Skeletal muscle satellite cell (primary cell): ENCODE results near the gene TERF2IP. TPM values are rescaled to one million over a fixed set of nuclear protein-coding genes. Genes with fewer than 3 reads are reported as not detected.

ENCODE experiments used
- H3K27me3 ChIP-seq: 2 replicates; pipeline ENCODE4 v1.7.0; 2013; ENCODE audit warnings: low read length; ENCODE audit not compliant: control insufficient read depth, insufficient read depth
- H3K36me3 ChIP-seq: 2 replicates; pipeline ENCODE4 v1.7.0; 2013; ENCODE audit warnings: mild to moderate bottlenecking, control low read depth, low read length; ENCODE audit not compliant: insufficient read depth
- H3K4me1 ChIP-seq: 2 replicates; pipeline ENCODE4 v1.7.0; 2013; ENCODE audit warnings: low read length; ENCODE audit not compliant: control insufficient read depth, insufficient read depth
- H3K4me2 ChIP-seq: 2 replicates; pipeline ENCODE4 v1.7.0; 2013; ENCODE audit warnings: mild to moderate bottlenecking, low read length
- H3K4me3 ChIP-seq: 2 replicates; pipeline ENCODE4 v1.7.0; 2013; ENCODE audit warnings: low read length
- H3K9ac ChIP-seq: 2 replicates; pipeline ENCODE4 v1.7.0; 2013; ENCODE audit warnings: mild to moderate bottlenecking, low read depth, low read length, moderate library complexity
- H3K9me3 ChIP-seq: replicated peaks from 2 replicates; pipeline ENCODE4 v1.7.0; 2013; ENCODE audit warnings: mild to moderate bottlenecking, control low read depth, low read length
- small RNA-seq: library from RNA; depleted of rRNA; stranded (forward); fragments of <200 nt; gene quantifications from one replicate; pipeline ENCODE3, GENCODE V24; 2012

TERF2IP gene

GRCh38 chr16:75687361-75687760 lies 39.8 kb downstream of the TERF2IP start:
- Histone ChIP-seq H3K4me3 (no peak overlapping the region), H3K27me3 (no peaks in the 10 kb centered on the region), H3K36me3 (no peaks in the 10 kb centered on the region), H3K9ac (no peak overlapping the region), H3K9me3 (no peaks in the 10 kb centered on the region), H3K4me1 (no peaks in the 10 kb centered on the region), H3K4me2 (no peak overlapping the region)

- no peak overlapping the region for H3K4me3 ChIP-seq
- no peaks in the 10 kb centered on the region for H3K27me3 ChIP-seq
- H3K9ac ChIP-seq = no peak overlapping the region
- H3K4me2 ChIP-seq = no peak overlapping the region
- no peaks in the 10 kb centered on the region for H3K36me3 ChIP-seq
- no peaks in the 10 kb centered on the region for H3K4me1 ChIP-seq
- H3K9me3 ChIP-seq = no peaks in the 10 kb centered on the region
Observed at GRCh38 chr16:75695708-75696107, 48.1 kb downstream of the TERF2IP start.

GRCh38 chr16:75697571-75697970 lies 50.0 kb downstream of the TERF2IP start:
- Histone ChIP-seq H3K4me3 (no peak overlapping the region), H3K4me2 (no peak overlapping the region), H3K9ac (no peak overlapping the region), H3K36me3 (no peaks in the 10 kb centered on the region), H3K4me1 (no peaks in the 10 kb centered on the region), H3K27me3 (no peaks in the 10 kb centered on the region), H3K9me3 (no peaks in the 10 kb centered on the region)

GRCh38 chr16:75701361-75701760 lies 53.8 kb downstream of the TERF2IP start, which contains the start of gene DUXB:
DUXB (minus strand) TSS chr16:75701461; CDS start chr16:75701418, 43 bp downstream.
- Histone ChIP-seq H3K27me3 (no peaks in the 10 kb centered on the region), H3K9me3 (no peaks in the 10 kb centered on the region)

GRCh38 chr16:75702242-75702641 lies 54.7 kb downstream of the TERF2IP start:
- Histone ChIP-seq H3K27me3 (no peaks in the 10 kb centered on the region), H3K36me3 (no peaks in the 10 kb centered on the region), H3K4me1 (no peaks in the 10 kb centered on the region), H3K9ac (no peak overlapping the region), H3K4me3 (no peak overlapping the region), H3K9me3 (no peaks in the 10 kb centered on the region), H3K4me2 (no peak overlapping the region)

More at GRCh38 chr16:75701361-75701760, 53.8 kb downstream of the TERF2IP start, which contains the start of gene DUXB:
- Histone ChIP-seq H3K4me3 (no peak within 1 kb of the TSS), H3K9ac (no peak within 1 kb of the TSS), H3K36me3 (no peaks in the 10 kb centered on the region), H3K4me1 (no peaks in the 10 kb centered on the region), H3K4me2 (no peak within 1 kb of the TSS)

GRCh38 chr16:75703306-75703705 lies 55.7 kb downstream of the TERF2IP start:
- H3K9me3 ChIP-seq = no peaks in the 10 kb centered on the region
- H3K4me2 ChIP-seq = no peak overlapping the region
- H3K27me3 ChIP-seq = no peaks in the 10 kb centered on the region
- no peaks in the 10 kb centered on the region for H3K4me1 ChIP-seq
- H3K9ac ChIP-seq = no peak overlapping the region
- H3K36me3 ChIP-seq = no peaks in the 10 kb centered on the region
- no peak overlapping the region for H3K4me3 ChIP-seq

Small RNAs within 50 kb of the gene (small RNA-seq; reads per million reads assigned to genes)
- not detected for gene RN7SL520P
